ENCODE data around the gene NAA60. TPM values are rescaled to one million over a fixed set of nuclear protein-coding genes. Genes with fewer than 3 reads are reported as not detected.

The NAA60 gene
- total and polyA plus RNA-seq, 9 donors, result 16.6 to 106 (median 40.8) TPM

DNA sequence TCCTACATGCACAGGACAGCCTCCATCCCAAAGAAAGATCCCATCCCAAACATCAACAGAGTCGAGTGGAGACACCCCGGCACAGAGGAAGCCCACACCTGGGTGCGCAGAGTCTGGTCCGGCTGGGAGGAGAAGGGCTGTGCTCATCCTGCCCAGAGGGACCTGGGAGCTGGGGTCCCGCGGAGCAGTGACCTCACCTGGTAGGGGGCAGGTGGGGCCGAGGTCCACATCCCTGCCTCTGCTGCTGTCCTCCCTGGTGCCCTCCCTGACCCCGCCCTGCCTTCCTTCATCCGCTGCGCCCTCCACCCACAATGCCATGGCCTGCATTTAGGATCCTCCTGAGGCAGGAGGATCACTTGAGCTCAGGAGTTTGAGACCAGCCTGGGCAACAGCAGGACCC lies 48.9 kb downstream of the NAA60 start:
- H3K27me3 ChIP-seq, result no peaks in the 10 kb centered on the region
- H3K36me3 ChIP-seq, result no peaks in the 10 kb centered on the region
- H3K4me1 ChIP-seq (ENCODE audit: insufficient read depth), result no peaks in the 10 kb centered on the region
- intact Hi-C loops (cut with DNase I), result no loop called here
- H3K27ac ChIP-seq, result no peak overlapping the region
- no peaks in the 10 kb centered on the region for H3K9me3 ChIP-seq
- DNase-seq, result no peak
- 68 to 85% (median 82%) methylated on average over 10 of the region's 10 CpGs for WGBS, 3 donors
- no peak overlapping the region for H3K4me3 ChIP-seq
- TF ChIP-seq POLR2A (IDR thresholded peaks at IDR 0.05) (no peak), EP300 (IDR thresholded peaks at IDR 0.05) (no peak)
- TF ChIP-seq, protein P1, sequence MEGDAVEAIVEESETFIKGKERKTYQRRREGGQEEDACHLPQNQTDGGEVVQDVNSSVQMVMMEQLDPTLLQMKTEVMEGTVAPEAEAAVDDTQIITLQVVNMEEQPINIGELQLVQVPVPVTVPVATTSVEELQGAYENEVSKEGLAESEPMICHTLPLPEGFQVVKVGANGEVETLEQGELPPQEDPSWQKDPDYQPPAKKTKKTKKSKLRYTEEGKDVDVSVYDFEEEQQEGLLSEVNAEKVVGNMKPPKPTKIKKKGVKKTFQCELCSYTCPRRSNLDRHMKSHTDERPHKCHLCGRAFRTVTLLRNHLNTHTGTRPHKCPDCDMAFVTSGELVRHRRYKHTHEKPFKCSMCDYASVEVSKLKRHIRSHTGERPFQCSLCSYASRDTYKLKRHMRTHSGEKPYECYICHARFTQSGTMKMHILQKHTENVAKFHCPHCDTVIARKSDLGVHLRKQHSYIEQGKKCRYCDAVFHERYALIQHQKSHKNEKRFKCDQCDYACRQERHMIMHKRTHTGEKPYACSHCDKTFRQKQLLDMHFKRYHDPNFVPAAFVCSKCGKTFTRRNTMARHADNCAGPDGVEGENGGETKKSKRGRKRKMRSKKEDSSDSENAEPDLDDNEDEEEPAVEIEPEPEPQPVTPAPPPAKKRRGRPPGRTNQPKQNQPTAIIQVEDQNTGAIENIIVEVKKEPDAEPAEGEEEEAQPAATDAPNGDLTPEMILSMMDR (IDR thresholded peaks at IDR 0.05), result no peak

DNA sequence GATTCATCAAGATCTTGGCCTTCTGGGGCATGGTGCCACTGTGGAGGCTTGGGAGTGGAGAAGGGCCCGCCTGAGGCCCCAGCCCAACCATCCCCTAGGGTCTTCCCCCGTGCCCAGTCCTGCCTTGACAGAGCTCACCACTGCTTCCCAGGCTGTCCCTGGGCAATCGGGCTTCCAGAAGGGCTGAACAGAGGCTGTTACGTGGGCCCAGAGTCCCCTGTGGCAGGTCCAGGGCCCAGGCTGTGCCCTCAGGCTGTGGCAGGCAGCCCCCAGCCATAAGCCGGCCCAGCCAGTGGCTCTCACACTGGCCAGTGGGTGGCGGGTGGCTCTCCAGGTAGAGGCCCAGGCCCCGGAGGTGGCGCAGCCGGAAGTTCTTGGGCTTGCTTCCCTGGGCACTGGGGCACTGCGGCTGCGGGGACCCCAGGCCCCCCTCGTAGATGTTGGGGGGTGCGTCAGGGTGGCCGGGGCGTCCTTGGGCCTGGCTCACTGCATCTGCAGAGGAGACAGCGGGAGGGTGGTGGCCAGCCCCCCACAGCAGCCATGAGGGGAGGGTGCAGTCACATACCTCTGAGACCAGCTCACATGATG lies 51.0 kb downstream of the NAA60 start:
- WGBS, 3 donors, result 91 to 94% (median 93%) methylated on average over 14 to 16 of the region's 16 CpGs
- no peak for TF ChIP-seq POLR2A (IDR thresholded peaks at IDR 0.05)
- TF ChIP-seq EP300 (IDR thresholded peaks at IDR 0.05), result no peak
- TF ChIP-seq, protein P1 (IDR thresholded peaks at IDR 0.05), result no peak
- peak in 1 of 5 donors; percentile 27 for DNase-seq
- intact Hi-C loops (cut with DNase I), result no loop called here
- no peaks in the 10 kb centered on the region for H3K4me1 ChIP-seq (ENCODE audit: insufficient read depth)
- H3K4me3 ChIP-seq, result no peak overlapping the region
- H3K9me3 ChIP-seq, result no peaks in the 10 kb centered on the region
- H3K36me3 ChIP-seq, result no peaks in the 10 kb centered on the region
- no peaks in the 10 kb centered on the region for H3K27me3 ChIP-seq
- H3K27ac ChIP-seq, result no peak overlapping the region

DNA sequence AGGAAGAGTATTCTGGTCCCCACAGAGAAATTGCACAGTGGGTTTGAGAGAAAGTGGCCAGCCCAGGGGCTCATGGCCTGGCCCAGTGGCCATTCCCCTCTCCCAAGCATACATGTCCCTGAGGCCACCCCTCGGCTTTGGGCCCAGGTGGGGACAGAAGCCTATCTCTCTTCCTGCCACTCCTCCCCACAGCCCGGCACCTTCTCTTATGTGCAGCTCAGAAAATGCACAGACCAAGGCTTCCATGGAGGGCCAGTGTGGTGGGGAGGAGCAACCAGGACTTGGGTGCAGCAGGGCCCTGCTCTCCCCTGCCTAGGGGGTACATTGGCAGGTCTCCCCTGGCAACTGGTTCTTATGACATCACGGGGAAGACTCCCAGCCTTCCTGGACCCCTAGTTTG lies 51.7 kb downstream of the NAA60 start, which contains the start of gene C16orf90:
C16orf90 (minus strand) TSS at position 314 of the 400 bp plus-strand sequence; CDS start at position 246, 68 bp downstream.
- Histone ChIP-seq H3K36me3 (no peaks in the 10 kb centered on the region), H3K4me1 (ENCODE audit: insufficient read depth) (no peaks in the 10 kb centered on the region), H3K27ac (no peak within 1 kb of the TSS), H3K4me3 (no peak within 1 kb of the TSS), H3K27me3 (no peaks in the 10 kb centered on the region), H3K9me3 (no peaks in the 10 kb centered on the region)
- intact Hi-C loops (cut with DNase I), result no loop called here
- peak in 1 of 5 donors; percentile 18 for DNase-seq
- TF ChIP-seq EP300 (IDR thresholded peaks at IDR 0.05), result no peak
- TF ChIP-seq, protein P1 (IDR thresholded peaks at IDR 0.05), result no peak
- no peak for TF ChIP-seq POLR2A (IDR thresholded peaks at IDR 0.05)
- WGBS, 3 donors, result 75 to 95% (median 80%) methylated on average over 3 of the region's 3 CpGs

DNA sequence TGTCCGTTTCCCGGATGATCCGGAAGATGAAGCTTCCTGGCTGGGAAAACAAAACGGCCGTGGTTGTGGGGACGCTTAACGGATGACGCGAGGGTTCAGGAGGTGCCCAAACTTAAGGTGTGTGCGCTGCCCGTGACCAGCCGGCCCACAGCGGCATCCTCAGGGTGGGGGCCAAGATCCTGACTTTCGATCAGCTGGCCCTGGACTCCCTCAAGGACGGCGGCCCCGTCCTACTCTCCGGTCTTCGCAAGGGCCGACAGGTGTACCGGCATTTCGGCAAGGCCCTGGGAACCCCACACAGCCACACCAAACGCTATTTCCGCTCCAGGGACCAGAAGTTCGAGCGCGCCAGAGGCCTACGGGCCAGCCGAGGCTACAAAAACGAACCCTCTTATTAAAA lies 52.9 kb downstream of the NAA60 start:
- Histone ChIP-seq H3K27me3 (no peaks in the 10 kb centered on the region), H3K4me3 (no peak overlapping the region), H3K9me3 (no peaks in the 10 kb centered on the region), H3K36me3 (no peaks in the 10 kb centered on the region), H3K27ac (no peak overlapping the region), H3K4me1 (ENCODE audit: insufficient read depth) (no peaks in the 10 kb centered on the region)
- intact Hi-C loops (cut with DNase I), result no loop called here
- peak in 1 of 5 donors; percentile 31 for DNase-seq
- 95 to 96% (median 95%) methylated on average over 30 of the region's 30 CpGs for WGBS, 3 donors
- TF ChIP-seq POLR2A (IDR thresholded peaks at IDR 0.05) (no peak), EP300 (IDR thresholded peaks at IDR 0.05) (no peak)
- TF ChIP-seq, protein P1 (IDR thresholded peaks at IDR 0.05), result no peak
